Epidermal melanocyte (primary cell): ENCODE data around the gene CEP104.

Source experiments
- DNase-seq: peaks from one replicate; pipeline ENCODE4 v3.0.0; 2011; ENCODE audit warnings: low spot score; ENCODE audit not compliant: insufficient read length

Gene CEP104

GRCh38 chr1:3894626-3895278 lies 37.7 kb upstream of the CEP104 start:
- no peak for DNase-seq

- DNase-seq, result no peak
Measured at GRCh38 chr1:3893190-3893589, 36.2 kb upstream of the CEP104 start.

- DNase-seq, result no peak
Measured at GRCh38 chr1:3892748-3893147, 35.7 kb upstream of the CEP104 start.

GRCh38 chr1:3891329-3891865 lies 34.4 kb upstream of the CEP104 start:
- DNase-seq, result no peak

- DNase-seq, result no peak
Measured at GRCh38 chr1:3890389-3891328, 33.6 kb upstream of the CEP104 start.

GRCh38 chr1:3889936-3890335 lies 32.9 kb upstream of the CEP104 start:
- no peak for DNase-seq

- DNase-seq, result no peak
Measured at GRCh38 chr1:3888301-3888700, 31.3 kb upstream of the CEP104 start.

- no peak for DNase-seq
Measured at GRCh38 chr1:3886691-3887090, 29.7 kb upstream of the CEP104 start.

- DNase-seq, result no peak
Measured at GRCh38 chr1:3886106-3886670, 29.2 kb upstream of the CEP104 start.

- no peak for DNase-seq
Measured at GRCh38 chr1:3885611-3886010, 28.6 kb upstream of the CEP104 start.

GRCh38 chr1:3884966-3885365 lies 28.0 kb upstream of the CEP104 start:
- no peak for DNase-seq

- no peak for DNase-seq
Measured at GRCh38 chr1:3883194-3883925, 26.3 kb upstream of the CEP104 start.

- DNase-seq, result no peak
Measured at GRCh38 chr1:3881193-3881480, 24.1 kb upstream of the CEP104 start.

- no peak for DNase-seq
Measured at GRCh38 chr1:3880429-3881192, 23.6 kb upstream of the CEP104 start.

- no peak for DNase-seq
Measured at GRCh38 chr1:3879787-3880428, 22.9 kb upstream of the CEP104 start.

- no peak for DNase-seq
Measured at GRCh38 chr1:3879099-3879498, 22.1 kb upstream of the CEP104 start.

- DNase-seq, result no peak
Measured at GRCh38 chr1:3876716-3877115, 19.7 kb upstream of the CEP104 start.

GRCh38 chr1:3874736-3875135 lies 17.7 kb upstream of the CEP104 start:
- DNase-seq, result no peak

- DNase-seq, result no peak
Measured at GRCh38 chr1:3872546-3872945, 15.5 kb upstream of the CEP104 start.

GRCh38 chr1:3871451-3871805 lies 14.4 kb upstream of the CEP104 start:
- no peak for DNase-seq
